Epidermal melanocyte (primary cell): ENCODE results near the gene ZNF525.
A peak's percentile ranks its signal among the peaks of the same experiment; 100 is the strongest.
"Not testable (repeated sequence)": the region's sequence is repeated elsewhere in the genome, so short reads cannot be mapped to it uniquely, and the experiment has no call there.

Experiments used
- DNase-seq: peaks from one replicate; pipeline ENCODE4 v3.0.0; 2011; ENCODE audit warnings: low spot score; ENCODE audit not compliant: insufficient read length

Gene ZNF525

DNA sequence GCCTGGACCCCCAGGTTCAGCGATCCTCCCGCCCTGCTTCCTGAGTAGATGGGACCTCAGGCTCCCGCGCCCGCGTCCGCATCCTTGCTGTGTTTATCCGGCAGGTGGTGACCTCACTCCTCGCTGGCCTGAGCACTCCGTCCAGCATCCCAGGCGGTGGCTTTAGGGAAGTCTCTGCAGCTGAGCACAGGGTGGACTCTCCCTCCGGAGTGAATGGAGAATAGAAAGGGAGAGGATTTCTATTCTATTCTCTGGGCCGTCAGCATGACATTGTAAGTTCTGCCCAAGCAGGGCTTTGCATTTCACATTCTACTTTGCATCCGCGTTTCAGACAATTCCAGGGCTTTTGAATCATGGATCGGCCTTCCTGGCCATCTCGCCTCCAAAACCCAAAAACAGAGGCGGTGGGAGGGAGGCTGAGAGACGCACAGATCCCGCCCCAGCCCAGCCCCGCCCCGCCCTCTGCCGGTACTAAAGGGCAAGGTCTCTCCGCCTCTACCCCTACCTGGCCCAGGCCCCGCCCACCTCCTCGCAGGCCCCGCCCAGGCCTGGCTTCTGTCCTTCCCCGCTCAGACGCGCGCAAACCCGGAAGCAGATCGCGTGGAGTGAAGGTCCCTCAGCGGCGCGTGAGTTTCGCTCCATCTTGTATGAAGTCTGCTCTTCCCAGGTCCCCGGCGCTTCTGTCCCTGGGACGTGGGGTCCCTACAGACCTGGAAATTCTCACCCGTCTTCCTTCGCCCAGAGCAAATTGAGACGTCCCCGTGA, at the start of gene ZNF525:
Gene ZNF525 (plus strand): TSS at position 572 of the 765 bp plus-strand sequence. CDS start 6,577 bp downstream, outside the sequence.
- DNase-seq, result peak; percentile 70

GRCh38 chr19:53328967-53329366, 36.5 kb upstream of the ZNF525 start:
- no peak for DNase-seq

- no peak for DNase-seq
These were observed 33.0 kb upstream of the ZNF525 start for GRCh38 chr19:53332484-53332883.

DNA sequence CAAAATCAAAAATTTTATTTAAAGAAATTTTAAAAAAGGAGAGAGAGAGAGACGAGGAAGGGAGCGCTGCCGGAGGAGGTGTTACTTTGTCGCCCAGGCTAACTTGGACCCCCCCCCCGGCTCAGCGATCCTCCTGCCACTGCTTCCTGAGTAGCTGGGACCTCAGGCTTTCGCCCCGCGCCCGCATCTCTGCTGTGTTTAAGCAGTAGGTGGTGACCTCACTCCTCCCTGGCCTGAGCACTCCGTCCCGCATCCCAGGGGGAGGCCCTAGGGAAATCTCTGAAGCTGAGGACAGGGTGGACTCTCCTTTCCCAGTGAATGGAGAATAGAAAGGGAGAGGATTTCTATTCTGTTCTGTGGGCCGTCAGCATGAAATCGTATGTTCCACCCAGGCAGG, 32.4 kb upstream of the ZNF525 start:
- no peak for DNase-seq

- peak; percentile 70 for DNase-seq
These were observed 31.7 kb upstream of the ZNF525 start, which contains the start of gene ZNF845 for GRCh38 chr19:53333463-53334449. TSS of gene ZNF845 (plus strand) at chr19:53333749. CDS start at chr19:53341308, 7,559 bp downstream.

GRCh38 chr19:53344403-53344802, 21.1 kb upstream of the ZNF525 start:
- not testable (repeated sequence) for DNase-seq

DNA sequence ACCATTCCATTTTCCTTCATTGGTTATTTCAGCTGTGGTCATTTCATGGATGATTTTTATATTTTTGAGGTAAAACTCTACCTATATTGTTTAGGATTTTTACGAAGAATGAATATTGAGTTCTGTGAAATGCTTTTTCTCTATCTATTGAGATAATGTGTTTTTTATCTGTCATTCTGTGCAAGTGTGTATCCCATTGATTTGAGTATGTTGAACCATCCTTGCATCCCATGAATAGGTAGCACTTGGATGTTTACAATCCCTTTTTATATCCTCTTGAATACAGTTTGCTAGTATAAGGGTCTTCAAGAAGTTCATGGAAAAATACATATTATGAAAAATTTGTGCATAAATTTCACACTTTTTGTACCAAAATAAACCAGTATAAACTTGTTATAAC, 9.8 kb upstream of the ZNF525 start:
- no peak for DNase-seq

DNA sequence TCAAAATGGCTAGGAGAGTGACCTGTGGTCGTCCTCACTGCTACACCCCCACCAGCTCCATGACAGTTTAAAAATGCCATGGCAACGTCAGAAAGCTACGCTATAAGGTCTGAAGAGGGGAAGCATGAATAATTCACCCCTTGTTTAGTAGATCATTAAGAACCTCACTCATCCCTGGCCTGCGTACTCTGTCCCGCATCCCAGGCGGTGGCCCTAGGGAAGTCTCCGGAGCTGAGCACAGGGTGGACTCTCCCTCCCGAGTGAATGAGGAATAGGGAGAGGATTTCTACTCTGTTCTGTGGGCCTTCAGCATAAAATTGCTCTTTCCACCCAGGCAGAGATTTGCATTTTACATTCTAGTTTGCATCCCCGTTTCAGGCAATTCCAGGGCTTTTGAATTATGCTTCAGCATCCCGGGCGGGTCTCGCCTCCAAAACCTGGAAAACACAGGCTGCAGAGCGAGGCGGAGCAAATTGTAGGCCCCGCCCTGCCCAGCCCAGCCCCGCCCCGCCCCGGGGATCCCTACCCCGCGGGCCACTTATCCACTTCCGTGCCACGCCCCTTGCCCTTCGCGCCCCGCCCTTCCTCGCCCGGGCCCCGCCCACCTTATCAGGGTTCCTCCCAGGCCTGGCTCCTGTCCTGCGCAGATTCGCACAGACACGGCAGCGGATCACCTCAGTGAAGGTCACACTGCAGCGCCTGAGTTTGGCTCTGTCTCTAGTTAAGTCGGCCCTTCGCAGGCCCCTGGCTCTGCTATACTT, 7.5 kb upstream of the ZNF525 start:
- no peak for DNase-seq

DNA sequence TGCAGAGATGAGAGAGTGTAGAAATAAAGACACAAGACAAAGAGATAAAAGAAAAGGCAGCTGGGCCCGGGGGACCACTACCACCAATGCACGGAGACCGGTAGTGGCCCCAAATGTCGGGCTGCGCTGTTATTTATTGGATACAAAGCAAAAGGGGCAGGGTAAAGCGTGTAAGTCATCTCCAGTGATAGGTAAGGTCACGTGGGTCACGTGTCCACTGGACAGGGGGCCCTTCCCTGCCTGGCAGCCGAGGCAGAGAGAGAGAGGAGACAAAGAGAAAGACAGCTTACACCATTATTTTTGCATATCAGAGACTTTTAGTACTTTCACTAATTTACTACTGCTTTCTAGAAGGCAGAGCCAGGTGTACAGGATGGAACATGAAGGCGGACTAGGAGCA, 5.4 kb upstream of the ZNF525 start:
- DNase-seq, result not testable (repeated sequence)

- no peak for DNase-seq
These were observed 491 bp downstream of the ZNF525 start for GRCh38 chr19:53365899-53366493.

GRCh38 chr19:53372196-53372595, 6.7 kb downstream of the ZNF525 start:
- no peak for DNase-seq

DNA sequence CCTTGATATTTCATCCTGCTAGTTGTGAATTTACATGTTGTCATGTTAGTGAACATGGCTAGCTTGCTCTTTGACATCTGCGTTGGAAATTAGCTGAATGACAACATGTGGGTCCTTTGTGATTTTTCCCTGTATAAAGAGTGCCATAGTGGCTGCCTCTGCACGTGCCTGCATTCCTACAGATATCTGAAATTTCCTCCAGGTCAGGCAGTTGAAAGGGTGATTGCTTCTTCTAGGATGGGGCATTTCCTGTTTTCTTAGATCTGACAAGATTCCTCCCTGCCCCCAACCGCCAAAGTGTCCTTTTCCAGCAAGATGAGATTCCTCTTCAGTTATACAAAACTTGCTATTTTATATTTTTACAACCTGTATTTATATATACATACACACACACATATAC, 8.8 kb downstream of the ZNF525 start:
- DNase-seq, result no peak

- no peak for DNase-seq
These were observed 9.2 kb downstream of the ZNF525 start for GRCh38 chr19:53374743-53375142.

- DNase-seq, result no peak
These were observed 15.9 kb downstream of the ZNF525 start for GRCh38 chr19:53381376-53381775.

DNA sequence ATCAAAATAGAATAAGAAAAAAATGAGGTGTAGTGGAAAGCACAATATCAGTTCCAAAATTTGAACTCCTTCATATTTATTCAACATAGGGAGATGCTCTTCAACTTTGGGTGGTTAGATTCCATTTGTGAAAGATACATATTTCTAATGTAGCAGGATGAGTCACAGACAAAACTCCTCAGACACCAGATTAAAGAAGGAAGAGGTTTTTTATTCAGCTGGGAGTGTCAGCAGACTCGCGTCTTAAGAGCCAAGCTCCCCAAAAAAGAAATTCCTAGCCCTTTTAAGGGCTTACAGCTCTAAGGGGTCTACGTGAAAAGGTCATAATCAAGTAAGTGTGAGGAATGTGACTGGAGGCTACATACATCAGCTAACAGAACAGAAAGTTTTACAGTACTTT, 22.7 kb downstream of the ZNF525 start:
- DNase-seq, result no peak

- DNase-seq, result no peak
These were observed 23.4 kb downstream of the ZNF525 start for GRCh38 chr19:53388904-53389303.

DNA sequence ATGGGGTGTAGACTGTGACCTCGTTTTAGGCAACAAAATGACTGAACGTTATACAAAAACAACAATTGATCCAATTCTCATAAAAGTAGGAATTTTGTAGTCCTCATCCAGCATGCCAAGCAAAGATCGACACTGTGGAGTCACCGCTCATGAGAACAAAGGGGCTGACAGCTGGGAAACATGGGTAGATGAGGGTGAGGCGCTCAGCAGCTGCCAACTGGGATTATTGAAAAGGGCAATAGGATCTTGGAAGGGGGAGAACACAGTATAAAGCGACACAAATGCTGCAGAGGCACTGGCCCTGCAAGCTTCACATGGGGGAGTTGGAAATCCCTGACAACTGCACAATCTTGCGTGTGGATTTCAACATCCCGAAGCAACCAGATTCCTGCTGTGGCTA, 24.1 kb downstream of the ZNF525 start:
- no peak for DNase-seq

- no peak for DNase-seq
These were observed 24.5 kb downstream of the ZNF525 start for GRCh38 chr19:53389978-53390377.

GRCh38 chr19:53394522-53394973, 29.0 kb downstream of the ZNF525 start:
- no peak for DNase-seq

- peak; percentile 79 for DNase-seq
These were observed 29.7 kb downstream of the ZNF525 start, which contains the start of gene ZNF765 for GRCh38 chr19:53394974-53395839. TSS of gene ZNF765 (plus strand) at chr19:53395149. CDS start at chr19:53398016, 2,867 bp downstream.
